GM18517 (cell line): ENCODE measurements around the gene ADAM12.
"Not testable (repeated sequence)": the region's sequence is repeated elsewhere in the genome, so short reads cannot be mapped to it uniquely, and the experiment has no call there.

Experiments used
- ATAC-seq: cut with Tn5 transposase; IDR thresholded peaks from one replicate; pipeline ENCODE4 v1.9.1; 2021; ENCODE audit warnings: mild to moderate bottlenecking, moderate library complexity; ENCODE audit not compliant: unreplicated experiment

ADAM12 gene

DNA sequence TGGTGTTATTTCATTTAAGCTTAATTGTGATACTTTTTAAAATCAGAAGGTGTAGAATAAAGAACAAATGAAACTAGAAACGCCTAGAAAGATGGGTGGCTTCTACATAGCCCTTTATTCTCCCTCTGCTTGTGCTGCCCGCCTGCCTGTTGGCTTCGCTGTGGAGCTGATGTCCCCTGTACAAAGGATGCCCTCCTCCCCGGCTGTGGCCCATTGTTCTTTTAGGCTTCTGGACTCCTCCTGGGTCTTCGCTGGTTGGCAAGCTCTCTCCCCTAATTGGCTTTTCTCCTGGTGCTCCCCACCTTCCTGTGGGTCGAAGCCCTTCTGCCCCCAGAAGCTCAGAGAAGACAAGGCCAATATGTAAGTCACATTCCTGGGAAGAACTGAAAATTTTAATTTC is 393.7 kb downstream of the ADAM12 start:
- ATAC-seq, result no peak

DNA sequence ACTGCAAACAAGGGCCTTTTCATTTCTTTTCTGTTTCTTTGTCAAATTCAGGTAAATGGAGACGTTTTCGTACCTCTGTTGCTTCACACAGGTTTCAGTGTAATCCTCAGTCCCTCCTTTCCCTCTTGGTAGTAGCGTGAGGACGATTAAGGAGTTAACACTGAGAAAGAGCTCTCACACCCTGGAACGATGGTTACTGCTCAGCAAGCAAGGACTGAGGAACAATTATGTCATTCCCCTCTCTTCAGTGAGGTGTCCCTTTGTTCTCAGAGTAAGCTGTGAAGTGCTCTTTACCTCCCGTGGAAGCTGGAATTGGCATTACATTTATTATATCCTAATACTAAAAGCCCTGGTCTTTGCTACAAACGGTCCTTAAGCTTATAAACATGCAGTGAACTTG is 396.0 kb downstream of the ADAM12 start:
- ATAC-seq, result no peak

DNA sequence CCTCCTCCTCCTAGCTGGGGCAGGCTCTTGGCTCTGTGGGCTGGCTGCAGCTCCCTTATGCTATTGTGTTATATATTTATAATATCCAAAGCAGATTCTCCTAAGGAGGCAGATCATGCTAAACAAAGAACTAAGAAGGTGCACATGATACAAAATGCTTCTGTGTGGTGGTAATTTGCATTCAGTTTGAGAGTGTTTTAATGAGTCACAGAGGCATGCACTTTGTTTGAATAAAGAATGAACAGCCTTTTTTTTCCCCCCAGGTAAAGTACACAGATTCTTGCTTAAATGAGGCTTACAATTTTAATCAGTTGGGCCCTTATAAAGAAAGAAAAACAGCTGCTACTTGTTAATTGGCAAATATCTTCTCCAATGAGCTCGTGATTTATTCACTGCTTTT is 396.9 kb downstream of the ADAM12 start:
- no peak for ATAC-seq

DNA sequence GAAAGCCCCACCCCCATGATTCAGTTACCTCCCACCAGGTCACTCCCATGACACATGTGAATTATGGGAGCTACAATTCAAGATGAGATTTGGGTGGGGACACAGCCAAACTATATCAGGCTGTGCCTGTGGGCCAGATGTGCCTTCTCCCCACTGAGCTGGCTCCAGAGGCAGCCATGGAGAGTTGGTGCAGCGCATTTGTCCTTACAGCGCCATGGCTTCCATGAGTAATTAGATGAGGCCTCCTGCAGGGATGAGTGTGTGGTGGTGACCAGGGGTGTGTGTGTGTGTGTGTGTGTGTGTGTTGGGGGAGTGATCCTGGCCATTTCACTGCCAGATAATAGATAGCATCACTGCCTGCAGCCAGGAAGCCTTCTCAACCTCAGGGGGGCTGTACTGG is 397.3 kb downstream of the ADAM12 start:
- no peak for ATAC-seq

DNA sequence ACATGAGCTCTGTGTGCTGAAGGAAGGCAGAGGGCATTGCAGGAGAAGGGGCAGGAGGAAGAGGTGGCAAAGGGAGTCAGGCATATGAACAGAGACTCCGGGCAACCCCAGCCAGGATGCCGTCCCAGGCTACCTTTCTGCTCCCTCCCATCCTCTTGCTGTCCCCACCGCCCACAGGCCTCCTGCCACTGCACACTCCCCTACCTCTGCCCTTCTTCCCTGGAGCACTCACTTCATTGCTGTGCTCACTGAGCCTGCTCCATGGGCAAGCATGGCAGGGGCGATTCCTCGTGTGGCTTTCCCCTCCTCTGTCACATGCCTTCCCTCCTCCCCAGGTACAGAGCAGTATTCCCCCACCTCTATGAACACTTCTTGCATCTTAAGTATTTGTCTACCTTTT is 398.5 kb downstream of the ADAM12 start:
- ATAC-seq, result no peak

DNA sequence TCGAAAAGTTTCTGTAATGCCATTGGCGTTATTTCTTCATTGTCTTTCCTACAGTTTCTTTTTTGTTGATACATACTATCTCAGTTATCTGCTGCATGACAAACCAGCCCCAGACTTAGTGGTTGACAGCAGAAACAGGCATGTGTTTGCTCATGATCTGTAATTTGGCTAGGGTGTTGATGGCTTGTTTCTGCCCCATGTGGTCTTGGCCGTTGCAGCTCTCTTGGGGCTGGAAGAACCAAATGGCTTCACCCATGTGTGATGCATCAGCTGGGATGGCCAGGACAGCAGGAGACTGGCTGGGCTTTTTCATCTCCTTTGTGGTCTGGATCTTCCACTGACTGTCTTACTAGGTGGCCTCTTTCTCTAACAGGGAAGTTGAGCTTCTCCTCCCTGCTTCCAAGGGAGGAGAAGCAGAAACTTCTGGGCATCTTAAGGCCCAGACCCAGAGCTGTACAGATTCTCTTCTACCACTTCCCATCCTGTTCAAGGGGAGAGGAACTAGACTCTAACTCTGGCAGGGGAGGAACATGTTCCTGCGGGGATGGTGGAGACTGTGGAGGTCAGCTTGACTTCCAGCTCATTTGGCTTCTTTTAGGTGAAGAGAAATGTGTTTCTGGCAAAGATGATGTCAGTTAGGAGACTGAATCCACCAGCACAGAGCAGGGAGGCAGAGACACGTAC is 402.6 kb downstream of the ADAM12 start:
- ATAC-seq, result no peak

DNA sequence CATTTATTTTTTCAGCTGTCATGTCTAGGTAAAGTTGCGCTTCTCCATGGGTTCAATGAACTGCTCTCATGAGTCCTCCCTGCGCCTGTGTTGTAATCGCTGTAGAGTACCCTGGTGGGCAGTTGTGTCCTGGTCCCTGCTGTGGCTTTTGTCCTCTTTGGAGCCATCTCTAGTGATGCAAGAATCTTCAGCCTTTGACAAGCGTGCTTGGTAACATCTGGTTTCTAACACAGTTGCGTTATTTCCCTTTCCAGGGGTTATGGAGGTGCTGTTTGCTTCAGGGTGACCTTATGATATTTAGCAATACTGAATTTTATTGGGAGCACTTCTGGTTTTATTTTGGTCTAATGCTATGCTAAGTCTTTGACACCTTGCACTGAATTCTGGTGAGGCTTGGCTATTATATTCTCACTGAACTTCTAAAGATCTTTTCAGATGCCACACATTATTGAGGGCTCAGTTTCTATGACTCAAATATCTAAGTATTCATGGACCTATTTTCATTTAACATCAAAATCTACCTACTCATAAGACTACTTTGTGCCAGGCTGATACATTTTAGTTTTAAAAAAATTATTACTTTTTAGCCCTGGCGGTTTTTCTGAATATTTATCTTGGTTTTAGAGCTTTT is 403.3 kb downstream of the ADAM12 start:
- ATAC-seq, result no peak

DNA sequence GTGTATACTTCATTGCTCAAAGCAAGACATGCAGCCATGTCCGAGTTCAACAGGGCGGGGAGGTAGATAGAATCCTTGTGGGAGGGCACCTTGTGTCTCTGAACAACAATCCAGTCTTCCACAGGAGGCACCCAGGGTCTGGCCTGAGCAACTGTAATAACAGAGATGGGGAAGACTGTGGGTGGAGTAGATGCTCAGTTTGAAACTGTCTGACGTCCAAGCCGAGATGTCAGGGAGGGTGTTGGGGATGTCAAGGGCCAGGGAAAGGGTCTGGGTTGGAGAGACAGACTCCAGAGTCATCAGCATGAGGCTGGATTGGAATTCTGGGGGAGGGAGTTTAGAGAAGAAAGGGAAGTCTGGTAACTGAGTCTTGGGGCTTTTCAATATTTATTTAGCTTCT is 403.9 kb downstream of the ADAM12 start:
- no peak for ATAC-seq

DNA sequence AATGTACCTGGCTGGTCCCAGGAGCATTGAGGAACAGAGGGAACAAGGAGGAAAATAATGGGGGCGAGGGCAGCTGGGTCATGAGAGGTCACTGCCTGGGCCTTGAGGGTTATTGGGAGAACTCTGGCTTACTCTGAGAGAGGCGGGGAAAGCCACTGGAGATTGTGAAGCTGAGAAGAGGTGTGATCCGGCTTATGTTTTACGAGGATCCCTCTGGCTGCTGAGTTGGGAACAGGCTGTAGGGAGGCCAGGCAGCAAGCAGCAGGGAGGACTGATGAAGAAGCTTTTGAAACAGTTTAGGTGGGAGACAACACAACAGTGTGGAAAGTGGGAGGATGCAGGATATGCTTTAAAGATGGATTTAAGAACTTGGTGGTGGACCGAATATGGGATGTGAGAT is 404.6 kb downstream of the ADAM12 start:
- no peak for ATAC-seq

DNA sequence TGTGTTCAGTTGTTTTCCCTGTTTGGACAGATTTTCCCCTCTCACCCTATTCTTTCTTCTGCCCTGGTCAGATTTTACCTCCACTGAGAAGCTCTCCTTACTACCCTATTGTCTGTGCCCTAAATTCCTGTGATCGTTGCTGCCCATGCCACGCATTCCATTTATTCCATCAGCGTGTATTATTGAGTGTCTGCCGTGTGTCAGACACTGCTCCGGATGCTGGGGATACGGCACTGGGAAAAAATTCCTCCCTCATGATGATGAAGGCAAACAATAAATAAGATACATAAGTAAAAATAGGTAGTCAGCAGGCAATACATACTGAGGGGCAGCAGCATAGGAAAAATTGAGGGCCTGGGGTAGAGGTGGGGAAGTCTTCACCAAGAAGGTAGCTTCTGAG is 405.1 kb downstream of the ADAM12 start:
- ATAC-seq, result no peak

DNA sequence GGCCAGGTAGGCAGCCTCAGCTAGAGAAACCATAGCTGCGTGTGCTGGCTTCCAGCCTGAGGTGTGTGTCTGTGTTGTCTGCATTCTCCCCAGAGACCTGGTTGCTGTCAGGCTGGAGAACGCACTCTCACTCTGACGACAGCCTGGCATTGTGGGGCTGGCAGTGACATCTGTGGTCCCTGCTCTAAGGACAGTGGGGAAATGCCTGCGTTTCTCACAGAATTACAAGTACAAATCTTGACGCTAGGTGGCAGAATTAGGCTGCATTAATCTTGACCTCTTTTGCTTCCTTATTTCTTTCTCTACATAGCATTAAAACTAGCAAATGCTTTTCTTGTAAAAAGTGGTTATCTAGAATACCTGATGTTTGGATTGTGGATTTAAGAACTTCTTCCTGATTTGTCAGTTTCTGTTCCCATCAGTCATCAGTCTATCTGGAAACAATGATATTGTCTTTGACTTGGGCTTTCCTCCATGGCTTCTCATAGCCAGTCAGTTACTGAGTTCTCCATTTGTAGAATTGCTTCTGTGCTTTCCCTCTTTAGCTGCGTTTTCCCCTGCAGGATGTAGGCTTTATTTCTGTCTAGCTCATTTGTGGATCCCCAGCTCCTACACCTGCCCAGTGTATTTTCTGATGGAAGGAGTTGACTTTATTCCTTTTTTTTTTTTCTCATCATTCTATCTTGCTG is 405.9 kb downstream of the ADAM12 start:
- peak; percentile 77 for ATAC-seq

DNA sequence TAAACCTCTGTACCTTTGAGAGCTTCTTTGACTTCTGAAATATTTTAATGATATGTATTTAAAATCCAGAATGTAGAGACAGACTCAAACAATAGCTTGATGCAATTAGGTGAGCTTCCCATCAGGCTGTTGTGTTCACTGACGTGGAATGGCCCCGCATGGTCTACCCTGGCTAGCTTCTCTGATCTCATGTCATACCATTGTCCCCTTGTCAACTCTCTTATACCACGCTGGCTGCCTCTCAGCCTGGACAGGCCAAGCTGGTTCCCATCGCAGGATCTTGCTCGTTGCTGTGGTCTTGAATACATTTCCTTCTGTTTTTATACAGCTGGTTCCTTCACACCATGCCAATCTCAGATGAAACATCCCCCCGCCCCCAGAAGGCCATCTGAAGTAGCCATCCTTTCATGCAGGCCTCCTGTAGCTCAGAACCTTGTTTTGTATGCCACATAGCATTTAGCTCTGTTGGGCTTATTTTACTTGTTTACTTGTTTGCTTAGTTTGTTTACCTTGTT is 407.7 kb downstream of the ADAM12 start:
- ATAC-seq, result no peak

DNA sequence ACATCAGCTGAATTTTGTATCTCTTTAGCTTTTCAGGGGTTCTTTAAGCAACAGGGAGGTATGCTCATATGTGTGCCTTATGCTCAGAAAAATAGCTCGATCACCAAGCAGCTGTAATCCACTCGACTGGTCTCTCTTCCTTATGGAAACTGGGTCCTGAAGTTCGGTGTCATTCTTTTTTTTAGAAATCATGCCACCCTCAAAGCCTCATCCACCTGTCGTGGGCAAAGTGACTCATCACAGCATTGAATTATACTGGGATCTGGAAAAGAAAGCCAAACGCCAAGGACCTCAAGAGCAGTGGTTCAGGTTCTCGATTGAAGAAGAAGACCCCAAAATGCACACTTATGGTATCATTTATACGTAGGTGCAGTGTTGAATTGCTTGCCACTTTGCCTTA is 408.3 kb downstream of the ADAM12 start:
- no peak for ATAC-seq

DNA sequence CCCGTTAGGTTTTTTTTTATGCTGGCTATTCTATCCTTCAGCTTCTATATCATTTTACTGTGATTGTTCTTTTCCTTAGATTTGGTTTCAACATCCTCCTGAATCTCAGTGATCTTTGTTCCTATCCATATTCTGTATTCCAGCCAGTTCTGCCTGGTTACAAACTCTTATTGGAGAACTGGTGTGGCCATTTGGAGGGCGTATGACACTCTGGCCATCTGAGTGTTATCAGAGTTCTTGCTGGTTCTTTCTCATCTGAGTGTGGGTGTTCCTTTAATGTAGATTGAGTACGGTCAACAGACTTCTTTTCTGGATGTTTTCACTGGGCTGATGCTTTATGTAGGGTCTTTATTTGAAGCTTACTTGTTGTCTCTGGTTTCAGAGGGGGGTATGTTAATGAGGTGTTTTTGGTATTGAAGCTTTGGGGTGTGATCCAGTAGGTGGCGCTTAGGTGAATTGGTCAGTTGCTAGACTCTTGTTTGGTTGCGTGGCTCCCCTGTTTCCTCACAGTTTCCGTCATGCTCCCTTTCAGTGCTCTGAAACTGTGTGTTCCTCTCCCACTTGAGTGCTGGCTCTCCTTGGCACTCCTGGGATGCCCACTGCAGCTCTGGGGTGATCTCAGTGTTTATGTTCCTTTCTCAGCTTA is 411.2 kb downstream of the ADAM12 start:
- ATAC-seq, result no peak

DNA sequence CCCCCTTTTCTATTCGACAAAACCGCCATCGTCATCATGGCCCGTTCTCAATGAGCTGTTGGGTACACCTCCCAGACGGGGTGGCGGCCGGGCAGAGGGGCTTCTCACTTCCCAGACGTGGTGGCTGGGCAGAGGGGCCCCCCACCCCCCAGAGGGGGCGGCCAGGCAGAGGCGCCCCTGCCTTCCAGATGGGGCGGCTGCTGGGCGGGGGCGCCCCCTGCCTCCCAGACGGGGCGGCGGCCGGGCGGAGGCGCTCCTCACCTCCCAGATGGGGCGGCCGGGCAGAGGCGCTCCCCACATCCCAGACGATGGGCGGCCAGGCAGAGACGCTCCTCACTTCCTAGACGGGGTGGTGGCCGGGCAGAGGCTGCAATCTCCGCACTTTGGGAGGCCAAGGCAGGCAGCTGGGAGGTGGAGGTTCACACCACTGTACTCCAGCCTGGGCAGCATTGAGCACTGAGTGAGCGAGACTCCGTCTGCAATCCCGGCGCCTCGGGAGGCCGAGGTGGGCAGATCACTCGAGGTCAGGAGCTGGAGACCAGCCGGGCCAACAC is 418.1 kb downstream of the ADAM12 start:
- ATAC-seq, result not testable (repeated sequence)

DNA sequence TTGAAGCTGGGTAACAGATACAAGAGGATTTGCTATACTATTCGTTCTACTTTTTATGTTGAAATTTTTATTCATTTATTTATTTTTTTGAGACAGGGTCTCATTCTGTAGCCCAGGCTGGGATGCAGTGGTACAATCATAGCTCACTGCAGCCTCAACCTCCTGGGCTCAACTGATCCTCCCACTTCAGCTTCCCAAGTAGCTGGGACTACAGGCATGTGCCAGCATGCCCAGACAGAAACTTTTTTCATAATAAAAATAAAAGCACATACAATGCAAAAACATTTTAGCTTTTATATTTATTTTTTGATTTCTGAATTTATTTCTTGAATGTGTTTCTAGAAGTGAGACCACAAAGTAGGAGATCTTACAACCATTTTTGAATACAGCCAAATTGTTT is 420.7 kb downstream of the ADAM12 start:
- ATAC-seq, result no peak

DNA sequence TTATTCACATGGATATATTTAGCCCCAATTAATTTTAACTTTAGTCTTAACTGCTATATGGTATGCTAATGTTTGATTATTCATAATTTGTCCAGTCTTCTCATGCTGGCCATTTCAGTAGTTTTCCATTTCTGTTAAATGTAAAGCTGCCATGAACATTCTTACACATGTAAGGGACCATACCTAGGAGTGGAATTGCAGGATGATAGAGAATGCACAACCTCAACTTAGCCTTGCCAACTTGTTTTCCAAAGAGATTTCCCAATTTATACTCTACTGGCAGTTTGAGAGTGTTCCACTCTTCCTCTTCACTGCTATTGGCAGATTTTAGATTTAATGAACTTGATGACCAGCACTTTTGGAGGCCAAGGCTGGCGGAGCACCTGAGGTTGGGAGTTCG is 423.7 kb downstream of the ADAM12 start:
- ATAC-seq, result no peak
